CD14-positive monocyte (primary cell): ENCODE measurements around the gene FRMD4A. TPM values are rescaled to one million over a fixed set of nuclear protein-coding genes. Genes with fewer than 3 reads are reported as not detected.
A peak's percentile ranks its signal among the peaks of the same experiment; 100 is the strongest.

Experiments used
- DNase-seq, 3 donors: peaks; one replicate each; pipeline ENCODE4 v3.0.0-alpha.2; 2011 to 2022
- H2AFZ ChIP-seq: 2 replicates; pipeline ENCODE4 v1.6.0; 2012; ENCODE audit warnings: mild to moderate bottlenecking, low read depth, low read length, inconsistent platforms; ENCODE audit not compliant: insufficient read depth, poor library complexity, severe bottlenecking
- H3K27ac ChIP-seq, 2 donors: 1 replicate in 1 of 2; 2 replicates in 1 of 2; pipeline ENCODE4 v1.5.1; 2012 to 2013; ENCODE audit warnings: low read length in 2 of 2, control low read depth in 1 of 2, inconsistent platforms in 1 of 2, low read depth in 1 of 2, mild to moderate bottlenecking in 1 of 2
- H3K27me3 ChIP-seq, 2 donors: one replicate each; pipeline versions ENCODE4 v1.6.0 to v1.6.1; 2011 to 2013; ENCODE audit warnings: low read length in 2 of 2; ENCODE audit not compliant: control insufficient read depth in 2 of 2, insufficient read depth in 2 of 2
- H3K36me3 ChIP-seq, 2 donors: replicated peaks in 1 of 2; 1 replicate in 1 of 2; 2 replicates in 1 of 2; pipeline versions ENCODE4 v1.5.1 to v1.6.1; 2012 to 2013; ENCODE audit warnings: low read length in 2 of 2, control low read depth in 1 of 2, inconsistent platforms in 1 of 2, mild to moderate bottlenecking in 1 of 2; ENCODE audit not compliant: insufficient read depth in 2 of 2, control insufficient read depth in 1 of 2
- H3K4me1 ChIP-seq, 2 donors: 1 replicate in 1 of 2; 2 replicates in 1 of 2; pipeline versions ENCODE4 v1.5.1 to v1.6.1; 2012 to 2013; ENCODE audit warnings: low read length in 2 of 2, control low read depth in 1 of 2, inconsistent platforms in 1 of 2, mild to moderate bottlenecking in 1 of 2, moderate library complexity in 1 of 2; ENCODE audit not compliant: insufficient read depth in 2 of 2, control insufficient read depth in 1 of 2
- H3K4me2 ChIP-seq: replicated peaks from 2 replicates; pipeline ENCODE3; 2012; ENCODE audit warnings: low read length, moderate library complexity, mild to moderate bottlenecking; ENCODE audit not compliant: poor library complexity, severe bottlenecking; ENCODE audit errors: extremely low read depth
- H3K4me3 ChIP-seq, 3 experiments: fragments of 200-600 bp in 1 of 3; sonication (generic) in 1 of 3; replicated peaks in 1 of 3; 1 replicate in 2 of 3; 2 replicates in 1 of 3; pipeline ENCODE4 v1.5.1; 2011 to 2013; ENCODE audit warnings: low read length in 3 of 3, mild to moderate bottlenecking in 3 of 3, control low read depth in 2 of 3, low read depth in 2 of 3, inconsistent platforms in 1 of 3, moderate library complexity in 1 of 3
- H3K79me2 ChIP-seq: 2 replicates; pipeline ENCODE4 v1.6.0; 2012; ENCODE audit warnings: mild to moderate bottlenecking, control low read depth, inconsistent platforms, low read length, moderate library complexity; ENCODE audit not compliant: insufficient read depth
- H3K9ac ChIP-seq: 2 replicates; pipeline ENCODE4 v1.6.0; 2017; ENCODE audit warnings: low read length, mild to moderate bottlenecking; ENCODE audit not compliant: insufficient read depth, poor library complexity, severe bottlenecking
- H3K9me3 ChIP-seq, 2 donors: replicated peaks in 1 of 2; 1 replicate in 1 of 2; 2 replicates in 1 of 2; pipeline versions ENCODE4 v1.5.1 to v1.6.1; 2012 to 2013; ENCODE audit warnings: low read length in 2 of 2, control low read depth in 1 of 2; ENCODE audit not compliant: control insufficient read depth in 1 of 2, insufficient read depth in 1 of 2
- H4K20me1 ChIP-seq: 2 replicates; pipeline ENCODE4 v1.6.0; 2012; ENCODE audit warnings: mild to moderate bottlenecking, low read length, control low read depth, moderate library complexity; ENCODE audit not compliant: insufficient read depth
- H3K27ac Mint-ChIP-seq, 7 donors: one replicate each; pipeline ENCODE4 v1.8.0; 2020; ENCODE audit warnings: mild to moderate bottlenecking in 7 of 7, mixed read lengths in 7 of 7, moderate library complexity in 6 of 7, inconsistent platforms in 2 of 7
- H3K27me3 Mint-ChIP-seq, 3 donors: one replicate each; pipeline ENCODE4 v1.8.0; 2021 to 2022; ENCODE audit warnings: low read depth in 3 of 3, mild to moderate bottlenecking in 3 of 3, mixed read lengths in 3 of 3, moderate library complexity in 3 of 3, inconsistent platforms in 1 of 3
- H3K36me3 Mint-ChIP-seq, 2 donors: one replicate each; pipeline ENCODE4 v1.8.0; 2020; ENCODE audit warnings: mixed read lengths in 2 of 2, inconsistent platforms in 1 of 2, mild to moderate bottlenecking in 1 of 2
- H3K4me1 Mint-ChIP-seq: one replicate; pipeline ENCODE4 v1.8.0; 2020; ENCODE audit warnings: mild to moderate bottlenecking, mixed read lengths
- H3K4me3 Mint-ChIP-seq, 2 donors: one replicate each; pipeline ENCODE4 v1.8.0; 2020; ENCODE audit warnings: mild to moderate bottlenecking in 2 of 2, mixed read lengths in 2 of 2, moderate library complexity in 1 of 2
- H3K9me3 Mint-ChIP-seq, 7 donors: one replicate each; pipeline ENCODE4 v1.8.0; 2020 to 2022; ENCODE audit warnings: mixed read lengths in 7 of 7, mild to moderate bottlenecking in 6 of 7, moderate library complexity in 6 of 7, inconsistent platforms in 2 of 7
- CTCF ChIP-seq: fragments of 200-600 bp; IDR thresholded peaks from one replicate; pipeline ENCODE4 v1.8.0; 2022; ENCODE audit warnings: antibody characterized with exemption, mild to moderate bottlenecking
- WGBS: methylation state at CpG from one replicate; pipeline ENCODE4 v1.1.5; 2013; ENCODE audit warnings: missing lambda C conversion rate; ENCODE audit not compliant: insufficient coverage; 5-methylcytosine and 5-hydroxymethylcytosine counted together
- intact Hi-C, 2 donors: fragments of 100-400 bp; cut with micrococcal nuclease; formaldehyde crosslinking; loops; one replicate each; pipeline versions ENCODE4 v1.15.0 to v1.15.1; 2023
- polyA plus RNA-seq, 3 donors: library from polyadenylated mRNA; depleted of rRNA in 1 of 3; unstranded in 2 of 3; stranded (reverse) in 1 of 3; fragments of 300-500 nt in 2 of 3; fragments of >200 nt in 1 of 3; fragmentation: Illumina TruSeq in 2 of 3; gene quantifications; 1 replicate in 2 of 3; 2 replicates in 1 of 3; pipeline ENCODE4 v1.2.3, GENCODE V29; 2012 to 2021

The FRMD4A gene
- polyA plus RNA-seq, 3 donors = 0.12 TPM; not detected in 2

GRCh38 chr10:13773043-13773442 lies 557.7 kb downstream of the FRMD4A start:
- Histone ChIP-seq H2AFZ (no peak overlapping the region), H4K20me1 (no peaks in the 10 kb centered on the region), H3K4me3 (no peak overlapping the region), H3K4me2 (no peak overlapping the region), H3K27me3 (no peaks in the 10 kb centered on the region), H3K36me3 (no peaks in the 10 kb centered on the region), H3K79me2 (no peaks in the 10 kb centered on the region), H3K9me3 (no peaks in the 10 kb centered on the region), H3K27ac (no peak overlapping the region), H3K9ac (no peak overlapping the region), H3K4me1 (peaks cover 9 to 12% of the 10 kb centered on the region in 2 donors)
- Mint-ChIP-seq H3K27me3 (peaks cover 5 to 13% (median 9%) of the 10 kb centered on the region in 3 donors), H3K4me1 (peaks cover 20% of the 10 kb centered on the region), H3K27ac (no peak overlapping the region), H3K9me3 (peaks cover 0 to 4% (median 0%) of the 10 kb centered on the region in 7 donors), H3K4me3 (no peak overlapping the region), H3K36me3 (no peaks in the 10 kb centered on the region)
- TF ChIP-seq CTCF = no peak
- intact Hi-C loops = loop anchor here in 1 of 2 donors (10.0 kb wide), 1 partner anchor 398 kb away; no protein-coding TSS in a partner anchor
- no CpG with 5 or more reads among the region's 8 CpGs for WGBS
- DNase-seq = peak in 2 of 3 donors; percentile 8 to 38

- Mint-ChIP-seq H3K4me1 (peaks cover 24% of the 10 kb centered on the region), H3K4me3 (no peak overlapping the region)
- intact Hi-C loops = loop anchor here in 1 of 2 donors (10.0 kb wide), 1 partner anchor 397 kb away; no protein-coding TSS in a partner anchor
These were observed 558.7 kb downstream of the FRMD4A start for GRCh38 chr10:13771992-13772391.

More at GRCh38 chr10:13771992-13772391, 558.7 kb downstream of the FRMD4A start:
- Histone ChIP-seq H3K9me3 (no peaks in the 10 kb centered on the region), H3K4me2 (no peak overlapping the region), H3K27ac (no peak overlapping the region), H2AFZ (no peak overlapping the region), H3K27me3 (no peaks in the 10 kb centered on the region), H3K9ac (no peak overlapping the region), H3K79me2 (no peaks in the 10 kb centered on the region), H3K4me1 (peaks cover 9 to 10% of the 10 kb centered on the region in 2 donors), H3K4me3 (no peak overlapping the region), H3K36me3 (no peaks in the 10 kb centered on the region), H4K20me1 (no peaks in the 10 kb centered on the region)
- Mint-ChIP-seq H3K36me3 (no peaks in the 10 kb centered on the region), H3K9me3 (peaks cover 0 to 4% (median 0%) of the 10 kb centered on the region in 7 donors), H3K27ac (no peak overlapping the region), H3K27me3 (peaks cover 3 to 18% (median 10%) of the 10 kb centered on the region in 3 donors)
- no CpG with 5 or more reads among the region's 4 CpGs for WGBS
- DNase-seq = no peak
- TF ChIP-seq CTCF = no peak
